ENCODE results near the gene RAB31.

RAB31 gene

DNA sequence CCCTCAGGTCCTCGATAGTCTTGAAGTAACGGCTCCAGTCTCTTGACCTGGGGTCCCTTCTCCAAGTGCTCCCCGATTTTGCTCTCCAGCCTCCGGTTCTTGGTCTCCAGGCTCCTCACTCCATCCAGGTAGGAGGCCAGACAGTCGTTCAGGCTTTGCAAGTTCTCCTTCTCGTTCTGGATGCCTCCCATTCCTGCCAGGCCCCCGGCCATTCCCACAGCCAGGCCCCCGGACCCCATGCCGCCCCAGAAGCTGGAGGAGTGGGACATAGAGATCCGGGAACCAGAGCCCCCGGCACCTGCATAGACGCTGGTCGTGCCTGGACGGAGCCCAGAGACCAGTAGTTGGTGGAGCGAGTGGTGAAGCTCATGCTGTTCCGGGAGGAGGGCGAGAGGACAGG is 29.0 kb upstream of the RAB31 start:
- H3K4me3 ChIP-seq (ENCODE audit: low read length): no peak overlapping the region
- DNase-seq (ENCODE audit: low read depth, low spot score): no peak
- no peaks in the 10 kb centered on the region for H3K27me3 ChIP-seq (ENCODE audit: control insufficient read depth, insufficient read depth, low read length)
- no peak overlapping the region for H3K27ac ChIP-seq (ENCODE audit: low read length)
- H3K36me3 ChIP-seq (ENCODE audit: control insufficient read depth, insufficient read depth, low read length): no peaks in the 10 kb centered on the region
- H3K4me1 ChIP-seq (ENCODE audit: control insufficient read depth, insufficient read depth, low read length): 0 out of 2 replicates have a peak, but pooled peaks cover 1% of the 10 kb centered on the region
- WGBS (ENCODE audit: insufficient coverage, insufficient read length): no CpG with 5 or more reads among the region's 17 CpGs
- no peaks in the 10 kb centered on the region for H3K9me3 ChIP-seq (ENCODE audit: control insufficient read depth, insufficient read depth, low read length)

DNA sequence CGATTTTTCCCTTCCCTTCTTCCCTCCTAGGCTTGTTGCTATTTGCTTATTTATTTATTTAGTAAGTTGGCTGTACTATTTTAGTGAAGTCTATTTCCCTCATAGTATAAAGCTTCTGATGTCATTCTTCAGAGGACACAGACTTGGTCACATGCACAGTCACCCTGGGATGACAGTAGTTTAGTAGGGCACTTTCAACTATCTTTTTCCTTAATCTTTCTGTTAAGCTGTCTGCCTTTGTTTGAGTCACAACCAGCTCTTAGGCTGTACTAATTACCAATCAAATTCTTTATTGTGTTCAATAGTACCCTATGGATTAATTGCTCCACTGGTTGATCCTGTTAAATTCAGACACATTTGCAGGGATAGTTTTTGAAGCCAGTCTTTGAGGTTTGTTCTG is 26.9 kb upstream of the RAB31 start:
- H3K27ac ChIP-seq (ENCODE audit: low read length): no peak overlapping the region
- H3K4me3 ChIP-seq (ENCODE audit: low read length): no peak overlapping the region
- H3K4me1 ChIP-seq (ENCODE audit: control insufficient read depth, insufficient read depth, low read length): 0 out of 2 replicates have a peak, but pooled peaks cover 1% of the 10 kb centered on the region
- WGBS (ENCODE audit: insufficient coverage, insufficient read length): no CpG with 5 or more reads among the region's 1 CpG
- no peak for DNase-seq (ENCODE audit: low read depth, low spot score)
- no peaks in the 10 kb centered on the region for H3K9me3 ChIP-seq (ENCODE audit: control insufficient read depth, insufficient read depth, low read length)
- H3K27me3 ChIP-seq (ENCODE audit: control insufficient read depth, insufficient read depth, low read length): no peaks in the 10 kb centered on the region
- H3K36me3 ChIP-seq (ENCODE audit: control insufficient read depth, insufficient read depth, low read length): no peaks in the 10 kb centered on the region

DNA sequence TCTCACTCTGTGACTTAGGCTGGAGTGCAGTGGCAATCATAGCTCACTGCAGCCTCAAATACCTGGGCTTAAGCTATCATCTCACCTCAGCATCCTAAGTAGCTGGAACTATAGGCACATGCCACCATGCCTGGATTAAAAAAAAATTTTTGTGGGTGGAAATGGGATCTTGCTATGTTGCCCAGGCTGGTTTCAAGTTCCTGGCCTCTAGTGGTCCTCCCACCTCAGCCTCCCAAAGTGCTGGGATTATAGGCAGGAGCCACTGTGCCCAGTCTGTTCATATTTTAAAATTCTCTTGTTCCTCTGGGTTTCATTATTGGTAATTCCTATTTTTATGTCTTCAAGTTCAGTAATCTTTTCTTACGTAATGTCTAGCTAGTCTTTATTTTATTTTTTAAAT is 25.5 kb upstream of the RAB31 start:
- Histone ChIP-seq H3K4me1 (ENCODE audit: control insufficient read depth, insufficient read depth, low read length) (0 out of 2 replicates have a peak, but pooled peaks cover 1% of the 10 kb centered on the region), H3K27me3 (ENCODE audit: control insufficient read depth, insufficient read depth, low read length) (no peaks in the 10 kb centered on the region), H3K27ac (ENCODE audit: low read length) (no peak overlapping the region), H3K36me3 (ENCODE audit: control insufficient read depth, insufficient read depth, low read length) (no peaks in the 10 kb centered on the region), H3K9me3 (ENCODE audit: control insufficient read depth, insufficient read depth, low read length) (no peaks in the 10 kb centered on the region), H3K4me3 (ENCODE audit: low read length) (no peak overlapping the region)
- DNase-seq (ENCODE audit: low read depth, low spot score): no peak
- no CpG with 5 or more reads among the region's 1 CpG for WGBS (ENCODE audit: insufficient coverage, insufficient read length)

DNA sequence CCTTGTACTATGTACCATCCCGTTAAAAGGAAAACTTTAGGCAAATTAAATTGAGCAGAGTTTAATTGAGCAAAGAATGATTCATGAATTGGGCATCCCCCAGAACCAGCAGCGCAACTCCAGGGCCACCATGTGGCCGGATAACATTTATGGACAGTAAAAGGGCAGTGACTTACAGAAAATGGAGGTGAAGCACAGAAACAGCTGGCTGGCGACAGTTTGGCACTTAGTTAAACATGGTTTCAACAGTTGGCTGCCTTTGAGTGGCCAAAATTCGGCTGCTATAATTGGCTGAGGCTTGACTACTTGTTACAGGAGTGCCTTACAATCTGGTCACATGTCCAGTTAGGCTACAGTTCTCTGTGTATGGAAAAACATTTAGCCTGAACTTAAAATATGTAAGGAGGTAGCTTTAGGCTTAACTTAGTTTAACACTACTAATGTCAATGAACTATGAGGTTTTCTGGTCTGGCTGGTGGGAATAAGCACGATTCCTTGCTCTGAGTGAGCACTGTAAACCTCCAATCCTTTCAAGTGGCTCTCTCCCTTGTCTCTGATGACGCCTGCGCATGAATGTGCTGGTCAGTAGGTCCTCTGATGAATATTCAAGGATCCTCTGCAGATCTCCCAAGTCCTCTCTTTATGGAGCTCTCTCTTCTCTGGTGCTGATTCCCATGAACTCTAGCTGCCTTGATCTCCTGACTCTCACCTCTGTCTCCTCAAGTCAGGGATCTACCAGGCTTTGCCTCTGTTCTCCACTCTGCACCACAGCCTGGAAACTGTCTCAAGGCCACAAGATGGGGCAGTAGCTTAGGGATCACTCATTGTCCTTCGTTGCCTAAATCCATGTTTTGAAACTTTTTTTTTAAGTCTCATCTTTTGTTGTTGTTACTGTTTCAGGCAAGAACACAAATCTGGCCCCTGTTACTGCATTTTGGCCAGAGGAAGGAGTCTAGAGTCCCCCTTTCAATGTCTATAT is 24.4 kb upstream of the RAB31 start:
- H3K27me3 ChIP-seq (ENCODE audit: control insufficient read depth, insufficient read depth, low read length): no peaks in the 10 kb centered on the region
- H3K4me3 ChIP-seq (ENCODE audit: low read length): no peak overlapping the region
- H3K4me1 ChIP-seq (ENCODE audit: control insufficient read depth, insufficient read depth, low read length): peaks cover 1% of the 10 kb centered on the region; the same call in 1 of the 2 replicates
- no peak overlapping the region for H3K27ac ChIP-seq (ENCODE audit: low read length)
- no peaks in the 10 kb centered on the region for H3K9me3 ChIP-seq (ENCODE audit: control insufficient read depth, insufficient read depth, low read length)
- no CpG with 5 or more reads among the region's 9 CpGs for WGBS (ENCODE audit: insufficient coverage, insufficient read length)
- DNase-seq (ENCODE audit: low read depth, low spot score): no peak
- H3K36me3 ChIP-seq (ENCODE audit: control insufficient read depth, insufficient read depth, low read length): no peaks in the 10 kb centered on the region

DNA sequence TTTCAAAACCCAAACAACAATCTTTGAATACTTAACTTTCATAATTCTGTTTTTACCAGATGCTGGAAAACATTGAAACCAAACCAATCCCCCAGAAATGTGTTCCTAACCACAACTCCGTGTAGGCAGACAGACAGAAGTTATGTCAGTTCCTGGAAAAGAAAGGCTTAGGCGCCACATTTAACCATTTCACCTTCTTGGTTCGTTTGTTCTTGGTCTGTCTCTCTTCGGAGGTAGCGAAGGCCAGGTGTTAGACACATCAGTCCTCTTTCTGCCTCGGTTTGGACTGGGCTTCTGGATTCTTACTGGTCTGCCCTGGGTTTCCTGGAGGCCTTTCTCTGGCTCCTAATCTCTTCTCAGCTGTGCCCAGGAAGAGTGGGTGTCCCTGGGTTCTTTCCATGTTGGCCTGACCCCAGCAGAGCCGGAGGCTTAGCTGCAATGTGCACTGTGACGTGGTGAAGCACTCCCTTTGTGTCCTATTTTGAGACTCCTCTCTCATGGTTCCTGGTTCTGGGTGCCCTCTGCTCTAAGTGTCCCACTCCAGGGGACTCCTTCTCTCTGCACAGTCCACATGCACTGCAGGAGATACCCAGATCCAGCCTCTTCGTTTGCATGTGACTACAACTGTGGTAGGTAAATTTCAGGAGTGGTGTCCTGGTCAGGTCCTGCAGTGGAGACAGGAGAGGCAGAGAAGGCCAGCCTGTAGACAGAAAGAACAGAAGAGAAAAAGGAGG is 23.1 kb upstream of the RAB31 start:
- Histone ChIP-seq H3K4me1 (ENCODE audit: control insufficient read depth, insufficient read depth, low read length) (peaks cover 1% of the 10 kb centered on the region; the same call in 1 of the 2 replicates), H3K27me3 (ENCODE audit: control insufficient read depth, insufficient read depth, low read length) (no peaks in the 10 kb centered on the region), H3K36me3 (ENCODE audit: control insufficient read depth, insufficient read depth, low read length) (no peaks in the 10 kb centered on the region), H3K27ac (ENCODE audit: low read length) (no peak overlapping the region), H3K9me3 (ENCODE audit: control insufficient read depth, insufficient read depth, low read length) (no peaks in the 10 kb centered on the region), H3K4me3 (ENCODE audit: low read length) (no peak overlapping the region)
- no CpG with 5 or more reads among the region's 9 CpGs for WGBS (ENCODE audit: insufficient coverage, insufficient read length)
- no peak for DNase-seq (ENCODE audit: low read depth, low spot score)

DNA sequence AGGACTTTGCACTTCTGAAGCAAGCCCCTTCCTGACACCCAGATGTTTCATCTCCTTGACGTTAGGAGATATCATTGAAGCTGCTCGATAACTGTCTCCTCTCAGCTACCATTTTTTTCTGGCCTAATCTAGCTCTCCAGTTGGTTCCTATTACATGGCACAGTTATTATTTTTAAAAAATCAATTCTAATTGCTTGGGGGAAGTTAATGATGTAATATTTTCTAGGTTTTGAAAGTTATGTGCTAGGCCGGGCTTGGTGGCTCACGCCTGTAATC is 22.5 kb upstream of the RAB31 start:
- no CpG with 5 or more reads among the region's 4 CpGs for WGBS (ENCODE audit: insufficient coverage, insufficient read length)

DNA sequence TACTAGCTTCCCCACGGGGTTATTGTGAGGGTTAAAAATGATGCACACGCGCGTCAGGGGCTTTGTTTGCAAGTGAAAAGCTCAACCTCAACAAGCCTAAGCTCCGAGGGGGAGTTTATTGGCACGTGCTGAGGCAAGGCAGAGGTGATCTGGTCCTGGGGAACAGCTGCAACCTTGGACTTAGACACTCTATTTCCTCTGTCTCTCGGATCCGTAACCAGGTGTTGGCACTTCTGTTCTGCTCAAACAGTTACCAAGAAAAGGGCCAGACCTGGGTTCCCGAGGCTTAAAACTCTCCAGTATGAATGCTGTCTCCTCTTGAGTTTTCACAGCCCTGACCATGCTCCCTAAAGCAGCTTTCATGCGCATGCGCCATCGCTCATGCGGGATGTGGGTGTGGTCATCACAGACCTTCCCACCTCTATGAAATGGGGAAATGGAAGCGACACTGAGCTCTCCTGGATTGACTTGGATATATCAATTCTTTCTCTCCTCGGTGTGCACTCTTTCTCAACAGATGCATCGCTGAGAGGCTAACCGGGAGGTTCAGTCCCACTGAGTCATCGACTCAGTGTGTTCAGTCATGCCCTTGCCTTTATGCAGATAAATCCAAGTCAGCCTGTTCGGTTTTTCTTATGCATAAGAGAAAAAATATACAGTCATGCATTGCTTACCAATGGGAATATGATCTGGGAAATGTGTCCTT is 19.9 kb upstream of the RAB31 start:
- DNase-seq (ENCODE audit: low read depth, low spot score): no peak
- no peak overlapping the region for H3K4me3 ChIP-seq (ENCODE audit: low read length)
- H3K9me3 ChIP-seq (ENCODE audit: control insufficient read depth, insufficient read depth, low read length): no peaks in the 10 kb centered on the region
- H3K36me3 ChIP-seq (ENCODE audit: control insufficient read depth, insufficient read depth, low read length): no peaks in the 10 kb centered on the region
- no peak overlapping the region for H3K27ac ChIP-seq (ENCODE audit: low read length)
- no CpG with 5 or more reads among the region's 19 CpGs for WGBS (ENCODE audit: insufficient coverage, insufficient read length)
- H3K27me3 ChIP-seq (ENCODE audit: control insufficient read depth, insufficient read depth, low read length): no peaks in the 10 kb centered on the region
- H3K4me1 ChIP-seq (ENCODE audit: control insufficient read depth, insufficient read depth, low read length): peaks cover 1% of the 10 kb centered on the region; the same call in 1 of the 2 replicates

More for the DNA sequence above, 22.5 kb upstream of the RAB31 start:
- Histone ChIP-seq H3K4me1 (ENCODE audit: control insufficient read depth, insufficient read depth, low read length) (peaks cover 1% of the 10 kb centered on the region; the same call in 1 of the 2 replicates), H3K4me3 (ENCODE audit: low read length) (no peak overlapping the region), H3K27ac (ENCODE audit: low read length) (no peak overlapping the region), H3K27me3 (ENCODE audit: control insufficient read depth, insufficient read depth, low read length) (no peaks in the 10 kb centered on the region), H3K9me3 (ENCODE audit: control insufficient read depth, insufficient read depth, low read length) (no peaks in the 10 kb centered on the region), H3K36me3 (ENCODE audit: control insufficient read depth, insufficient read depth, low read length) (no peaks in the 10 kb centered on the region)
- no peak for DNase-seq (ENCODE audit: low read depth, low spot score)

DNA sequence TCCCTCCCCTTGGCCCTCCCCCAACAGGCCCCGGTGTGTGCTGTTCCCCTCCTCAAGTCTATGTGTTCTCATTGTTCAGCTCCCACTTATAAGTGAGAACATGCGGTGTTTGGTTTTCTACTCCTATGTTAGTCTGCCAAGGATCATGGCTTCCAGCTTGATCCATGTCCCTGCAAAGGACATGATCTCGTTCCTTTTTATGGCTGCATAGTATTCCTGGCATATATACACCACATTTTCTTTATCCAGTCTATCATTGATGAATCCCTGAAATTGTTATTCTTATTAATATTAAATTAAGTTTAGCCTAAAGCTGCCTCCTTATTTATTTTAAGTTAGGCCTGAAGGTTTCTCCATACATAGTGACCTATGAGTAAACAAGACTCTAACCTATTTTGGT is 18.8 kb upstream of the RAB31 start:
- Histone ChIP-seq H3K9me3 (ENCODE audit: control insufficient read depth, insufficient read depth, low read length) (no peaks in the 10 kb centered on the region), H3K4me1 (ENCODE audit: control insufficient read depth, insufficient read depth, low read length) (no peaks in the 10 kb centered on the region; the same call in 1 of the 2 replicates), H3K4me3 (ENCODE audit: low read length) (no peak overlapping the region), H3K36me3 (ENCODE audit: control insufficient read depth, insufficient read depth, low read length) (no peaks in the 10 kb centered on the region), H3K27ac (ENCODE audit: low read length) (no peak overlapping the region), H3K27me3 (ENCODE audit: control insufficient read depth, insufficient read depth, low read length) (no peaks in the 10 kb centered on the region)
- DNase-seq (ENCODE audit: low read depth, low spot score): no peak
- no CpG with 5 or more reads among the region's 3 CpGs for WGBS (ENCODE audit: insufficient coverage, insufficient read length)

DNA sequence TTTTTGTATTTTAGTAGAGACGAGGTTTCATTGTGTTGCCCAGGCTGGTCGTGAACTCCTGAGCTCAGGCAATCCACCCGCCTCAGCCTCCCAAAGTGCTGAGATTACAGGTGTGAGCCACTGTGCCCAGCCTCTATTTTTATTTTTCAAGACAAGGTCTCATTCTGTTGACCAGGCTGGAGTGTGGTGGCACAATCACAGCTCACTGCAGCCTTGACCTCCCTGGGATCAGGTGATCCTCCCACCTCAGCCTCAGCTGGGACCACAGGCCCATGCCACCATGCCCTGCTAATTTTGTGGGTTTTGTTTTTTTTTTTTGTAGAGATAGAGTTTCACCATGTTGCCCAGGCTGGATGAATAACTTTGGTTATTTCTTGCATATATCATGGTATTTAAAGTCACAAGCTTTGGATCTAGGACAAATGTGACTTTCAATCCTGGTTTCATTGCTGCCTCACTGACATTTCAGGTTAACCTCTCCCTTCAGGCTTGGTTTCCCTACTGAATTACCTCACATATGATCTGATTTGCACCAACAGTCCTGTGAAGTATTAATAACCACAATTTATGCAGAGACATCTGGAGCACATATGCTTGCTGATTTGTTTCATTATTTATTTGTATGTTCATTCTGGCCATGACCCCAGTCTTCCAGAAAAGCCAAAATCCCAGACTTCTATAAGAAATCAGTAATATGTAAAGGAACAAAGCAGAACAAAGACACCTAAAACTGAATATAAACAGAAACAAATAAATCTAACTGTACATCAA is 17.5 kb upstream of the RAB31 start:
- no CpG with 5 or more reads among the region's 3 CpGs for WGBS (ENCODE audit: insufficient coverage, insufficient read length)
- DNase-seq (ENCODE audit: low read depth, low spot score): no peak

More for the DNA sequence above, 17.5 kb upstream of the RAB31 start:
- H3K27ac ChIP-seq (ENCODE audit: low read length): no peak overlapping the region
- no peaks in the 10 kb centered on the region; the same call in 1 of the 2 replicates for H3K4me1 ChIP-seq (ENCODE audit: control insufficient read depth, insufficient read depth, low read length)
- H3K9me3 ChIP-seq (ENCODE audit: control insufficient read depth, insufficient read depth, low read length): no peaks in the 10 kb centered on the region
- H3K4me3 ChIP-seq (ENCODE audit: low read length): no peak overlapping the region
- H3K27me3 ChIP-seq (ENCODE audit: control insufficient read depth, insufficient read depth, low read length): no peaks in the 10 kb centered on the region
- no peaks in the 10 kb centered on the region for H3K36me3 ChIP-seq (ENCODE audit: control insufficient read depth, insufficient read depth, low read length)

All from iPS DF 6.9 (cell line).